K562 (cell line): ENCODE measurements around the gene UHMK1. TPM values are rescaled to one million over a fixed set of nuclear protein-coding genes. Genes with fewer than 3 reads are reported as not detected.

Experiments used
- ATAC-seq: fragments of 200-7000 bp; cut with Tn5 transposase; 3 replicates; pipeline ENCODE4 v1.9.1; 2020; ENCODE audit warnings: moderate library complexity
- BruUV-seq: library from RNA; stranded (reverse); fragments of 400-500 nt; replicated peaks from 2 replicates; lab custom pipeline; 2021; lab: Mats Ljungman, UMichigan
- CTCF ChIA-PET: fragments of 300-600 bp; formaldehyde crosslinking; extraction: SDS; loops from one replicate; lab custom pipeline; 2021; ENCODE audit warnings: low intra/inter-chr PET ratio; lab: Yijun Ruan, JAX
- POLR2A ChIA-PET: fragments of 300-600, 350-650 bp; sonication (Branson Sonifier 250); formaldehyde crosslinking; extraction: SDS; loops from one replicate; lab custom pipeline; 2021; ENCODE audit warnings: antibody characterized with exemption, inconsistent platforms; lab: Yijun Ruan, JAX
- DNase-seq, 4 experiments: peaks; one replicate each; pipeline versions ENCODE4 v3.0.0 to v3.0.0-alpha.2; 2011 to 2018; ENCODE audit warnings: low spot score in 3 of 4, mixed read lengths in 3 of 4; ENCODE audit errors: extremely low read depth in 1 of 4
- FAIRE-seq: peaks from 2 replicates; lab custom pipeline; 2011; peaks lifted over from hg19 to GRCh38; lab: Jason Lieb, UNC
- H2AFZ ChIP-seq: 2 replicates; pipeline ENCODE4 v1.6.0; 2011; ENCODE audit warnings: low read depth, low read length, control low read depth, inconsistent platforms
- H3K27ac ChIP-seq: fragments of 200-600 bp; 3 replicates; pipeline ENCODE4 v1.8.0; 2011; ENCODE audit warnings: low read depth, mild to moderate bottlenecking, control low read depth, inconsistent platforms, low read length, moderate library complexity, mixed read lengths; ENCODE audit errors: extremely low read depth
- H3K27me3 ChIP-seq, 2 experiments: fragments of 300-600 bp in 1 of 2; 2 replicates in 1 of 2; 3 replicates in 1 of 2; pipeline versions ENCODE4 v1.6.0 to v1.8.0; 2011; ENCODE audit warnings: inconsistent platforms in 2 of 2, low read length in 2 of 2, mild to moderate bottlenecking in 1 of 2, mixed read lengths in 1 of 2, moderate library complexity in 1 of 2; ENCODE audit not compliant: control insufficient read depth in 2 of 2, insufficient read depth in 2 of 2
- H3K36me3 ChIP-seq: fragments of 300-600 bp; 3 replicates; pipeline ENCODE4 v1.8.0; 2011; ENCODE audit warnings: mild to moderate bottlenecking, low read length, inconsistent platforms; ENCODE audit not compliant: control insufficient read depth, insufficient read depth
- H3K4me1 ChIP-seq, 2 experiments: fragments of 200-600 bp in 1 of 2; replicated peaks in 1 of 2; 2 replicates in 1 of 2; 3 replicates in 1 of 2; pipeline versions ENCODE4 v1.5.1 to v1.8.0; 2011; ENCODE audit warnings: inconsistent platforms in 2 of 2, low read length in 2 of 2, mild to moderate bottlenecking in 1 of 2, mixed read lengths in 1 of 2, moderate library complexity in 1 of 2; ENCODE audit not compliant: control insufficient read depth in 2 of 2, insufficient read depth in 2 of 2
- H3K4me2 ChIP-seq: 2 replicates; pipeline ENCODE4 v1.6.1; 2011; ENCODE audit warnings: low read length, control low read depth, inconsistent platforms, mixed read lengths; ENCODE audit not compliant: insufficient read depth
- H3K4me3 ChIP-seq: fragments of 200-600 bp; sonication (generic), shearing (Covaris generic); 2 replicates; pipeline ENCODE4 v1.5.1; 2016; ENCODE audit warnings: control low read depth, inconsistent platforms
- H3K79me2 ChIP-seq: fragments of 200-600 bp; 3 replicates; pipeline ENCODE4 v1.8.0; 2011; ENCODE audit warnings: low read length, inconsistent platforms; ENCODE audit not compliant: control insufficient read depth, insufficient read depth
- H3K9ac ChIP-seq, 2 experiments: 2 replicates each; pipeline versions ENCODE4 v1.6.0 to v1.6.1; 2011; ENCODE audit warnings: low read depth in 2 of 2, low read length in 2 of 2, control low read depth in 1 of 2, inconsistent platforms in 1 of 2, mild to moderate bottlenecking in 1 of 2, mixed read lengths in 1 of 2; ENCODE audit not compliant: insufficient read depth in 1 of 2
- H3K9me1 ChIP-seq: one replicate; pipeline ENCODE4 v1.6.0; 2011; ENCODE audit warnings: inconsistent platforms, mild to moderate bottlenecking, low read length, moderate library complexity; ENCODE audit not compliant: control insufficient read depth, insufficient read depth
- H3K9me3 ChIP-seq: replicated peaks from 2 replicates; pipeline ENCODE4 v1.5.1; 2011; ENCODE audit warnings: low read depth, low read length, inconsistent platforms; ENCODE audit not compliant: control insufficient read depth, insufficient read depth
- H4K20me1 ChIP-seq: replicated peaks from 2 replicates; pipeline ENCODE4 v1.6.1; 2011; ENCODE audit warnings: low read length, inconsistent platforms, mixed read lengths; ENCODE audit not compliant: control insufficient read depth, insufficient read depth
- RAD21 ChIP-seq, 2 experiments: fragments of 250-450 bp in 1 of 2; fragments of 450-650 bp in 1 of 2; sonication (Bioruptor Pico) in 1 of 2; formaldehyde crosslinking in 1 of 2; IDR thresholded peaks in 1 of 2; conservative IDR thresholded peaks in 1 of 2; 2 replicates each; pipeline versions ENCODE4 v1.4.0 to v1.8.0; 2020 to 2022; ENCODE audit warnings: mild to moderate bottlenecking in 2 of 2, moderate library complexity in 1 of 2
- TBP ChIP-seq: optimal IDR thresholded peaks from 2 replicates; pipeline ENCODE3; 2011; ENCODE audit warnings: low read depth, low read length, improper control_type of control experiment
- ZNF507 ChIP-seq: conservative IDR thresholded peaks from 2 replicates; pipeline ENCODE4 v1.6.1; 2017; ENCODE audit warnings: missing genetic modification characterization, missing compliant biosample characterization
- WGBS: fragments of 100-300 bp; shearing (Covaris generic); methylation state at CpG from one replicate; pipeline ENCODE4 v1.1.6; 2016; ENCODE audit warnings: low coverage, mixed read lengths; ENCODE audit not compliant: insufficient coverage; ENCODE audit errors: missing lambda C conversion rate; 5-methylcytosine and 5-hydroxymethylcytosine counted together
- in situ Hi-C: fragments of 300-500 bp; cut with MboI; formaldehyde crosslinking; loops from 4 replicates; pipeline ENCODE4 v1.15.0; 2018; ENCODE audit warnings: inconsistent platforms, mixed read lengths
- intact Hi-C: fragments of 100-400 bp; cut with micrococcal nuclease; formaldehyde crosslinking; loops from 2 replicates; pipeline ENCODE4 v1.14.2; 2022
- polyA plus RNA-seq, 8 experiments: library from polyadenylated mRNA; depleted of rRNA in 4 of 8; stranded (reverse) in 5 of 8; unstranded in 3 of 8; fragments of >200 nt; fragmentation: Nextera tagmentation in 2 of 8; fragmentation: Illumina TruSeq in 1 of 8; extraction: Ambion mirVana in 2 of 8; extraction: Trizol in 1 of 8; gene quantifications; 2 replicates each; pipeline versions ENCODE4 v1.2.1 to v1.2.3, GENCODE V29; 2011 to 2014; ENCODE audit warnings: inconsistent platforms in 1 of 8, missing spikeins in 1 of 8
- total RNA-seq, 7 experiments: library from RNA; depleted of rRNA in 6 of 7; stranded (reverse); fragments of >200 nt in 6 of 7; fragmentation: Illumina TruSeq in 2 of 7; extraction: Trizol in 2 of 7; gene quantifications; 2 replicates each; pipeline versions ENCODE4 v1.2.1 to v1.2.3, GENCODE V29; 2011 to 2021; ENCODE audit warnings: low replicate concordance in 1 of 7
- TF ChIP-seq, protein P1 (sequence below): fragments of 450-650 bp; formaldehyde crosslinking; IDR thresholded peaks from 2 replicates; pipeline ENCODE4 v1.4.0; 2020; ENCODE audit warnings: mild to moderate bottlenecking, moderate library complexity
- TF ChIP-seq, protein P2 (sequence below): fragments of 450-650 bp; IDR thresholded peaks from 2 replicates; pipeline ENCODE4 v1.6.1; 2016; ENCODE audit warnings: low read depth, mild to moderate bottlenecking, moderate library complexity

Gene UHMK1
- total and polyA plus RNA-seq, 9 of the 15 experiments (the other 6 are each of a cell fraction or from before 2014, with no cell fraction given): 13.1 to 72.4 (median 38.3) TPM

DNA sequence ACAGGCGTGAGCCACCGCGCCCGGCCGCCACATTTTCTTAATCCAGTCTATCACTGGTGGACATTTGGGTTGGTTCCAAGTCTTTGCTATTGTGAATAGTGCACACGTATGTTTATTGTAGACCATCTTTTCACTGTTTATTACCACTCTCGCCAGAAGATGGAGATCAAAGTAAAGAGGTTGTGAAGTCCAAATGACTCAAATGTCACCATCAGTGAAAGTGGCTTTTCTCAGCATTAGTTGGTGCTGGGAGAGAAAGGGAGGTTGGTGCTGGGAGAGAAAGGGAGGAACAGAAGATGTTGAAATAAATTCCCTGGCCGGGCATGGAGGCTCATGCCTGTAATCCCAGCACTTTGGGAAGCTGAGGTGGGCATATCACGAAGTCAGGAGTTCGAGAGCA, 10.4 kb upstream of the UHMK1 start:
- ATAC-seq: no peak

More for the DNA sequence above, 10.4 kb upstream of the UHMK1 start:
- intact Hi-C loops: no loop called here
- Histone ChIP-seq H2AFZ (no peak overlapping the region), H3K4me2 (no peak overlapping the region), H3K9ac (no peak overlapping the region), H3K36me3 (no peaks in the 10 kb centered on the region), H3K4me3 (no peak overlapping the region), H3K27me3 (no peaks in the 10 kb centered on the region), H4K20me1 (no peaks in the 10 kb centered on the region), H3K4me1 (no peaks in the 10 kb centered on the region; a peak in 1 of 5 replicates), H3K9me1 (no peaks in the 10 kb centered on the region), H3K79me2 (no peaks in the 10 kb centered on the region), H3K27ac (no peak overlapping the region), H3K9me3 (no peaks in the 10 kb centered on the region)
- FAIRE-seq (no peak), DNase-seq (no peak)
- CTCF ChIA-PET: no interaction called here
- in situ Hi-C loops: no loop called here
- WGBS: 53% methylated on average over 10 of the region's 10 CpGs
- POLR2A ChIA-PET: no interaction called here
- TF ChIP-seq TBP (peak; percentile 53), RAD21 (CRISPR knock-in tag; conservative IDR thresholded peaks at IDR 0.05 in 1 of 2, IDR thresholded peaks at IDR 0.05 in 1 of 2) (peak in 1 of 2 experiments; percentile 25; a peak in 2 of 4 replicates), ZNF507 (tag) (peak; percentile 76)
- TF ChIP-seq, protein P1, sequence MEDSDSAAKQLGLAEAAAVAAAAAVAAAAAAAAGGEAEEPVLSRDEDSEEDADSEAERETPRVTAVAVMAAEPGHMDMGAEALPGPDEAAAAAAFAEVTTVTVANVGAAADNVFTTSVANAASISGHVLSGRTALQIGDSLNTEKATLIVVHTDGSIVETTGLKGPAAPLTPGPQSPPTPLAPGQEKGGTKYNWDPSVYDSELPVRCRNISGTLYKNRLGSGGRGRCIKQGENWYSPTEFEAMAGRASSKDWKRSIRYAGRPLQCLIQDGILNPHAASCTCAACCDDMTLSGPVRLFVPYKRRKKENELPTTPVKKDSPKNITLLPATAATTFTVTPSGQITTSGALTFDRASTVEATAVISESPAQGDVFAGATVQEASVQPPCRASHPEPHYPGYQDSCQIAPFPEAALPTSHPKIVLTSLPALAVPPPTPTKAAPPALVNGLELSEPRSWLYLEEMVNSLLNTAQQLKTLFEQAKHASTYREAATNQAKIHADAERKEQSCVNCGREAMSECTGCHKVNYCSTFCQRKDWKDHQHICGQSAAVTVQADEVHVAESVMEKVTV (CRISPR knock-in tag): no peak
- TF ChIP-seq, protein P2, sequence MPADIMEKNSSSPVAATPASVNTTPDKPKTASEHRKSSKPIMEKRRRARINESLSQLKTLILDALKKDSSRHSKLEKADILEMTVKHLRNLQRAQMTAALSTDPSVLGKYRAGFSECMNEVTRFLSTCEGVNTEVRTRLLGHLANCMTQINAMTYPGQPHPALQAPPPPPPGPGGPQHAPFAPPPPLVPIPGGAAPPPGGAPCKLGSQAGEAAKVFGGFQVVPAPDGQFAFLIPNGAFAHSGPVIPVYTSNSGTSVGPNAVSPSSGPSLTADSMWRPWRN: no peak
- no TSS peak for BruUV-seq
